ENCODE results near the gene KCNJ1. TPM values are rescaled to one million over a fixed set of nuclear protein-coding genes. Genes with fewer than 3 reads are reported as not detected.

The KCNJ1 gene
- total RNA-seq, 1 donor from 2014 or later: under 0.01 TPM

GRCh38 chr11:128901653-128902514 lies 34.8 kb upstream of the KCNJ1 start:
- DNase-seq (ENCODE audit: low read depth in 2 of 2): no peak

GRCh38 chr11:128900468-128900867 lies 33.4 kb upstream of the KCNJ1 start:
- no peak for DNase-seq (ENCODE audit: low read depth in 2 of 2)

GRCh38 chr11:128898580-128899344 lies 31.7 kb upstream of the KCNJ1 start:
- DNase-seq (ENCODE audit: low read depth in 2 of 2): no peak

GRCh38 chr11:128897826-128898225 lies 30.7 kb upstream of the KCNJ1 start:
- DNase-seq (ENCODE audit: low read depth in 2 of 2): no peak

GRCh38 chr11:128896356-128896755 lies 29.3 kb upstream of the KCNJ1 start:
- no peak for DNase-seq (ENCODE audit: low read depth in 2 of 2)

GRCh38 chr11:128895526-128895925 lies 28.4 kb upstream of the KCNJ1 start:
- no peak for DNase-seq (ENCODE audit: low read depth in 2 of 2)

GRCh38 chr11:128894685-128895084 lies 27.6 kb upstream of the KCNJ1 start:
- no peak for DNase-seq (ENCODE audit: low read depth in 2 of 2)

GRCh38 chr11:128894286-128894681 lies 27.2 kb upstream of the KCNJ1 start:
- no peak for DNase-seq (ENCODE audit: low read depth in 2 of 2)

- no peak for DNase-seq (ENCODE audit: low read depth in 2 of 2)
Measured at GRCh38 chr11:128893578-128894285, 26.6 kb upstream of the KCNJ1 start.

GRCh38 chr11:128892866-128893565 lies 25.9 kb upstream of the KCNJ1 start:
- no peak for DNase-seq (ENCODE audit: low read depth in 2 of 2)

GRCh38 chr11:128891913-128892398 lies 24.9 kb upstream of the KCNJ1 start:
- DNase-seq (ENCODE audit: low read depth in 2 of 2): no peak

GRCh38 chr11:128890543-128891368 lies 23.7 kb upstream of the KCNJ1 start, which contains the start of gene KCNJ5:
Gene KCNJ5 (plus strand): TSS chr11:128891356. CDS start chr11:128911274, 19,918 bp downstream.
- DNase-seq (ENCODE audit: low read depth in 2 of 2): no peak

GRCh38 chr11:128890216-128890542 lies 23.1 kb upstream of the KCNJ1 start:
- no peak for DNase-seq (ENCODE audit: low read depth in 2 of 2)

GRCh38 chr11:128889657-128890213 lies 22.6 kb upstream of the KCNJ1 start:
- DNase-seq (ENCODE audit: low read depth in 2 of 2): no peak

- no peak for DNase-seq (ENCODE audit: low read depth in 2 of 2)
Measured at GRCh38 chr11:128888034-128888985, 21.2 kb upstream of the KCNJ1 start.

- DNase-seq (ENCODE audit: low read depth in 2 of 2): no peak
Measured at GRCh38 chr11:128886406-128887124, 19.5 kb upstream of the KCNJ1 start.

- DNase-seq (ENCODE audit: low read depth in 2 of 2): peak; percentile 74 to 85
Measured at GRCh38 chr11:128884703-128885338, 17.7 kb upstream of the KCNJ1 start.

- no peak for DNase-seq (ENCODE audit: low read depth in 2 of 2)
Measured at GRCh38 chr11:128884054-128884453, 17.0 kb upstream of the KCNJ1 start.

Data from lung microvascular endothelial cell (primary cell).